ENCODE data around the gene PTCD2.

DNA sequence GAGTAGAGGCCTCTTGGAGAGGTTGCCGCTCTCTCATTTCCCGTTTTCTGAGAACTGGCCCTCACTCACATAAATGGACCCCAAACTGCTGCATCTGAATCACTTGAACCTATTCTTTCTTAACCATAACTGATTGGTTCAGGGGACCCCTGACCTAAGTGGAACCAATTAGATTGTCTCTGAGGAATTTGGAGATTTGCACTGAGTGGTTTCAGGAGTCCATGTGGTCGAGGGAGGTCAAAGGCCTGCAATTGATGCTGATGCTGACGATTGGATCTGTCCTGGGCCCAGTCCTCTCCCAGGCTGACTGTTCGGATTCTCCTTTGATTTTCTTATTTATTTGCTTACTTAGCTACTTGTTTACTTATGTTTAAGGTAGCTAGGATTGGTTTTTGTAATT, 88.0 kb downstream of the PTCD2 start:
- TF ChIP-seq POLR2A (IDR thresholded peaks at IDR 0.05) (no peak), POLR2AphosphoS5 (IDR thresholded peaks at IDR 0.05) (no peak), CTCF (IDR thresholded peaks at IDR 0.05) (no peak)
